HG03442 (cell line): ENCODE data around the gene XCR1.
"Not testable (repeated sequence)": the region's sequence is repeated elsewhere in the genome, so short reads cannot be mapped to it uniquely, and the experiment has no call there.

ENCODE experiments used
- ATAC-seq: cut with Tn5 transposase; IDR thresholded peaks from one replicate; pipeline ENCODE4 v1.9.1; 2021; ENCODE audit warnings: mild to moderate bottlenecking, moderate library complexity; ENCODE audit not compliant: unreplicated experiment

XCR1 gene

GRCh38 chr3:46007280-46007679, 20.0 kb downstream of the XCR1 start:
- ATAC-seq, result no peak

GRCh38 chr3:46006238-46007032, 20.8 kb downstream of the XCR1 start:
- no peak for ATAC-seq

- not testable (repeated sequence) for ATAC-seq
These were observed 23.6 kb downstream of the XCR1 start for GRCh38 chr3:46003706-46004105.

- no peak for ATAC-seq
These were observed 26.1 kb downstream of the XCR1 start for GRCh38 chr3:46001178-46001577.

GRCh38 chr3:45997942-45998341, 29.3 kb downstream of the XCR1 start:
- no peak for ATAC-seq

GRCh38 chr3:45997499-45997898, 29.8 kb downstream of the XCR1 start:
- not testable (repeated sequence) for ATAC-seq

- ATAC-seq, result peak; percentile 88
These were observed 31.8 kb downstream of the XCR1 start, which contains the start of gene FYCO1 for GRCh38 chr3:45995236-45996192. Gene FYCO1, minus strand, starts transcription at chr3:45995824. Its CDS starts 10,914 bp downstream, at chr3:45984910.

- ATAC-seq, result peak; percentile 6
These were observed 32.7 kb downstream of the XCR1 start for GRCh38 chr3:45994419-45995235.

GRCh38 chr3:45993421-45994027, 33.8 kb downstream of the XCR1 start:
- ATAC-seq, result no peak

- ATAC-seq, result no peak
These were observed 34.5 kb downstream of the XCR1 start for GRCh38 chr3:45992821-45993221.

GRCh38 chr3:45992133-45992729, 35.1 kb downstream of the XCR1 start:
- ATAC-seq, result no peak

- ATAC-seq, result no peak
These were observed 35.9 kb downstream of the XCR1 start for GRCh38 chr3:45991341-45991740.

- no peak for ATAC-seq
These were observed 37.1 kb downstream of the XCR1 start for GRCh38 chr3:45990181-45990580.

GRCh38 chr3:45988804-45989203, 38.5 kb downstream of the XCR1 start:
- ATAC-seq, result no peak

- no peak for ATAC-seq
These were observed 38.9 kb downstream of the XCR1 start for GRCh38 chr3:45988362-45988761.

GRCh38 chr3:45987368-45988291, 39.7 kb downstream of the XCR1 start:
- ATAC-seq, result no peak

GRCh38 chr3:45986303-45986982, 40.8 kb downstream of the XCR1 start:
- ATAC-seq, result no peak

- no peak for ATAC-seq
These were observed 41.6 kb downstream of the XCR1 start for GRCh38 chr3:45985532-45986302.
